Measurements from ENCODE around the gene BCAR3.
"Not testable (repeated sequence)": the region's sequence is repeated elsewhere in the genome, so short reads cannot be mapped to it uniquely, and the experiment has no call there.

BCAR3 gene

GRCh38 chr1:93667642-93668041, 14.0 kb downstream of the BCAR3 start:
- DNase-seq, result no peak

DNA sequence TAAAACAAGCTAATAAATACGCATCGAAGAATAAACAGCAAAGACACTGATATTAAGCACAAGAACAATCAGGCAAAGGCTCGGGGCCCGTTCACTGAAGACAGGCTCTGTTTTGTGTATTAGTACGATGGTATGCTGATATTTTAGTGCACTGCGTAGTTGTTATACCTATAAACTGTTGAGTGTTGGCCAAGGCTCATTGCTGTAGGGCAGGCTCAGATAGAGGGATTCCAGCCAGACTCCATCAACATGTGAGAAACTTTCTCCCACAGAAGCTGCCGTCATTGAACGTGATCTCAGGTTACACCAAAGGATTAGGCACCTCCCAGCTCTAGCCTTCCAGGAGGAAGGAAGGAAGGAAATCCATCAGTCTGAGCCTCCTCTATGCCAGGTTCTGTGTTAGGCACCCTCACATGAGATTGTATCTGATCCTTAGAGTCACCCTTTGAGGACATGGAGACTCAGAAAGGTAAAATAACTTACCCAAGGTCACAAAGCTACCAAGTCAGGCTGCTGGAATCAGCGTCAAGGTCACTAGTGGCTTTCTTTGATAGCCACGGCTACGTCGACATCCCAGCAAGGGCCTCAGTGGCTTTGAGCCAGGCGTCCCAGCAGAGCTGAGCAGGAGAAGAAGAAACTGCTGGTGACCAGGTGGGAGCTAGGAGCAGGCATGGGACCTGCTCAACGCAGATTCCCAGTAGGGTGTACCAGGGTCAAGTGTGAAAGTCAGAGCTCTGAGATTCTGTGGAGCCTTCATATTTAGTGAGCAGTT, 14.8 kb downstream of the BCAR3 start:
- DNase-seq, result no peak

- DNase-seq, result no peak
These were observed 16.6 kb downstream of the BCAR3 start for GRCh38 chr1:93665015-93665414.

- no peak for DNase-seq
These were observed 18.4 kb downstream of the BCAR3 start for GRCh38 chr1:93663208-93663614.

GRCh38 chr1:93662481-93663207, 19.0 kb downstream of the BCAR3 start:
- DNase-seq, result no peak

DNA sequence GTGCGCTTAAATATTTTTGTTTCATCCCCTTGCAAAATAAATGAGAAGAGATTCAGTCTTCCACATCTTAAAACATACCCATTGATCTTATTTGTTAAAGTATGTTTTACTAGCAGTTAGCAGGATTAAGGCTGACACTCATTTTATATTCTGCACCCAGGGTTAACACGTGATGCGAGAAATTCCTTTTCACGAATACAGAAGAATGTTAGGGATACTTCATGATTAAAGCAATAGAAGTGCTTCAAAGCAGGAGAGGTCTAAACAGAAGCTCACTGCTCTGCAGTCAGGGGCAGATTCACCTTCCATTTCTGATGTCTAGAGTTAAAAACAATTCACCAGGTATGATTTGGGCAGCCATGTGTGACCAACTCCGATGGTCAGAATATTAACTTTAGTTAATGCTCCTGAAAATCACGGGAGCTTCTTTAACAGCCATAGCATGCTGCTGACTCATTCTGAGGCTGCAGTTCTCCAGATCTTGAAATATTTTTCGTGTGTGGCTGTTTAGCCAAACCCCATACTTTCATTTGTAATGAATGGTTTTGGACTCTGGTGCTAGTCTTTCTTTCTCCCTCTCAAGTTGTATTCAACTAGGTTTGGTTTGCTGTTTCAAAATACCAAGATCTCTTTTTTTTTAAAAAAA, 19.7 kb downstream of the BCAR3 start:
- DNase-seq, result no peak

DNA sequence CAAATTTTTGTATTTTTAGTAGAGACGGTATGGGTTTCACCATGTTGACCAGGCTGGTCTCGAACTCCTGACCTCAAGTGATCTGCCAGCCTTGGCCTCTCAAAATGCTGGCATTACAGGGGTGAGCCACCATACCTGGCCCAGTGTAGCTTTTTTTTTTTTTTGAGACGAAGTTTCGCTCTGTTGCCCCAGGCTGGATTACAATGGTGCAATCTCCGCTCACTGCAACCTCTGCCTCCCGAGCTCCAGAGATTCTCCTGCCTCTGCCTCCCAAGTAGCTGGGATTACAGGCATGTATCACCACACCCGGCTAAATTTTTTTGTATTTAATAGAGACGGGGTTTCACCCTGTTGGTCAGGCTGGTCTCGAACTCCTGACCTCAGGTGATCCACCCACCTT, 20.3 kb downstream of the BCAR3 start:
- DNase-seq, result not testable (repeated sequence)

DNA sequence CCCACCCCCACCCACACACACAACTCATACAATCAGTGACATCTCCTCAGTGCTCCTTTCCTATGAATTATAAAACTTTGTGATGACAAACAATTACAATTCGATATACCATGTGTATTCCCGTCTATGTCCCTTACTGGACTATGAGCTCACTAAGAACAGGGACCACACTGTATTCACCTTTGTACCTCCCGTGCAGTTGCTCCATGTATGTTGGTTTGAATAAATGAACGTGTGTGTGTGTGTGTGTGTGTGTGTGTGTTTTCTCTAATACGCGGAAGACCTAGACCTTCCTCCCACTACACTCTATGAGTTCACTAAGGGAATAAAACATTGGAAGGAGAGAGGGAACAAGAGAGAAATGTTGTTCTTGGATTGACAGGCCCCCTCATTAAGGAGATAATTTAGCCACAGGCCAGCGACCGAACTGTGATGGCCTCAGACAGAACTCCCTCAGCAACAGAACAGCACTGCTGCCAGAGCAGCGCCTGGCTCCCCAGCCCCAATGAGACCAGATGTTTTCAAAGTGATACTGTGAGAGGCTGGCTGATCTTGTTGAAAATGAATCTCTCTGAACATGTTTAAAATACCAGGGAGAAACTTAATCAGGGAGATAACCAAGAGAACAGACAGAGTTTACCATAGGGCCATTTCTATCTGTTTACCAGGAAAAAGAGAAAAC, 21.7 kb downstream of the BCAR3 start:
- no peak for DNase-seq

- DNase-seq, result no peak
These were observed 23.4 kb downstream of the BCAR3 start for GRCh38 chr1:93658188-93658587.

- no peak for DNase-seq
These were observed 25.1 kb downstream of the BCAR3 start for GRCh38 chr1:93656491-93656890.

- no peak for DNase-seq
These were observed 28.0 kb downstream of the BCAR3 start for GRCh38 chr1:93653656-93654055.

GRCh38 chr1:93652323-93652949, 29.2 kb downstream of the BCAR3 start:
- no peak for DNase-seq

GRCh38 chr1:93651695-93652094, 29.9 kb downstream of the BCAR3 start:
- DNase-seq, result no peak

GRCh38 chr1:93650159-93650558, 31.5 kb downstream of the BCAR3 start:
- DNase-seq, result not testable (repeated sequence)

- no peak for DNase-seq
These were observed 32.4 kb downstream of the BCAR3 start for GRCh38 chr1:93649231-93649630.

GRCh38 chr1:93648656-93649055, 33.0 kb downstream of the BCAR3 start:
- DNase-seq, result no peak

DNA sequence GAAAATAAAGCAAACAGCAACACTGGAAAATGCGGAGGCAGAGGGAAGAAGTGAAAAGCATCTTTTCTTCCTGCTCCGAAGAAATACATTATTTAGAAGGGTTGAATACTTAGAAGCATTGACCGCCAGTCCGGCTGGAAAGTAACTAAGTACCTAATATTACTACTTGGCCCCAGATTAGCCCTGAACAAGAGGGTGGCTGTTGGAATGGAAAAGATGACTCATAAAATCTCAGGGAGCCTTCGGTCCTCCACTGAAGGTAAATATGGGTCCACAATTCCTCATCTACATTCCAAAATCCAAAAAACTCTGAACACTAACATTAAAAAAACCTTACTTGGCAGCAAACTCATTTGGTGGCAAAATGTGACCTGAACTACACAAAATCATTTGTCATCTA, 40.1 kb downstream of the BCAR3 start:
- DNase-seq, result no peak

GRCh38 chr1:93640656-93641440, 40.8 kb downstream of the BCAR3 start:
- no peak for DNase-seq

DNA sequence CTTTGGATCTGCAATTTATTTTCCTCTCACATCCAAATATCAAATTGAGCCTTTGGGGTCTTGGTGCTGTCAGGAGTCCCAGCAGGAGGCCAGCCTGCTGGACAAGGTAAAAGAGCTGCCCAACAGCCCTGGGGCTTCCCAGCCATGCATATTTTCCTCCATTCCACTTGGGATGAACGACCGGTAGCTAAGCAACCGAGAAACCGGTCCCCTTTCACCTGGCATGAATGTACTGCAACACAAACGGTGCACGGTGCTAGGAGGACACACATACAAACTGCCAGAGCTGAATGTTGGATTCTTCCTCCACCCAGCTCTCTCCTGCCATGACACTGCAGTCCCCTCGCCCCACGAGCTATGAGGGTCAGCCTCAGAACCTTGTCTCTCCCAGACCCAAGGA, 42.7 kb downstream of the BCAR3 start:
- DNase-seq, result no peak

GRCh38 chr1:93638307-93638847, 43.3 kb downstream of the BCAR3 start:
- DNase-seq, result no peak

GRCh38 chr1:93636712-93637111, 44.9 kb downstream of the BCAR3 start:
- DNase-seq, result no peak

All from CD4-positive, alpha-beta T cell treated with Interleukin-15 for 1 hour (primary cell).